SIG-M5 (cell line): ENCODE measurements around the gene CGRRF1.

ENCODE experiments used
- DNase-seq: peaks from one replicate; lab custom pipeline; 2025; lab: John Stamatoyannopoulos, UW

Gene CGRRF1

DNA sequence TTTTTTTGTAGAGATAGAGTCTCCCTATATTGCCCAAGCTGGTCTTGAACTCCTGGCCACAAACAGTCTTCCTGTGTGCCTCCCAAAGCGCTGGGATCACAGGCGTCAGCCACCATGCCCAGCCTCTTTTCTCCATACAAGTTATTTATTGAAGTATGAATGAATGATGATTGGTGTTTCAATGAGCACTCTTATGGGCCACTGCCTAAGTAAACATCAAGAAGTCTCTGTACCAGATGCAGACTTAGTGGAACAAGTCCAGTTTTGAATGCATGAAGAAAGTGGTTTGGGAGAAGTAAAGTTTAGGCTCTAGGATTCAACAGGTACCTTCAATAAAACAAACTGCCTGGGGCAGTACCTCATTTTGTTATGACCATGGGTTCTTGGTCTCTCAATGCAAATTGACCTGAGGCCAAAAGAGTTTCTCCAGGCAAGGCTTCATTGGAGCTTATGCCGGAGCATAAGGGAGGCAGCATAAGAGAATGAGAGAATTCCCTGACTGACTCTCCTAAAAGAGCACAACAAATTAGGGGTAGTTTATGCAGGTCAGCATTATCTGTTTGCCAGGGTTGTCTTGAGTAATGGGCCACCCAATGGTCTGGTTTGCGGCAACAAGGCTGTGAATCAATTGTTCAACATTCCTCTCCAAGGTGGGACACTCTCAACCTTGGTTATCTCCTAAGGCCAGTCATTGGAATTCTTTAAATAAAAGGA is 19.8 kb upstream of the CGRRF1 start:
- no peak for DNase-seq

DNA sequence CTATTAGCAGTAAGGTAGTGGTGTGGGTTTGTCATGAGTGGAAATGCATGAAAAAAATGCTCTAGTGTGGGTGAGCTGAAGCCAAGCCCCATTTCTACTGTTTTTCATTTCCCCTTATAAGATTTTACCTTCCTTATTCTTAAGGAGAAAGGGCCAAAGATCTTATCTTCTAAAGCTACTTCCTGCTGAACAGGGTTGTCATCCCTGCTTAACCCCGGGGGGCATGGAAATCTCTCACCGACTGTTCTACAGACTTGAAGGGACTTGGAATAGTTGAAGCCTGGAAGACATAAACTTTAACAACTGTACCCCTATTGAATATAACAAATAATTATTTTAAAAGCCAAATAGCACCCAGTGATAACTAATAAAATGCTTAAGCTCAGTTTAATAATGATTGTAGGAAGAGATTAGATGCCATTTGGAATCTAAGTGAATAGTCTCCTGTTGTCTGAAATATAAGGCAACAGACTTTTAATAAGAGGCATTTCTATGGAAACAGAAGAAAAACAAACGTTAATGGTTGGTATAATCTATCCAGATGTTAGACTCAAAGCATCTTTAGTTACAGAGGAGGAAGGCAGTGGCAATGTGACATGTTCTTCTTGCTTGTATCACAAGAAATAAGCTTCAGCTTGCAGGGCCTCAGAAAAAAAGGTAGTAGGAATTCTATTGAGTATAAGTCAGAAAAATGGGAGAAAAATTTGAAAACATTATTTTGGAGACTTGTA is 19.1 kb upstream of the CGRRF1 start:
- DNase-seq, result no peak

DNA sequence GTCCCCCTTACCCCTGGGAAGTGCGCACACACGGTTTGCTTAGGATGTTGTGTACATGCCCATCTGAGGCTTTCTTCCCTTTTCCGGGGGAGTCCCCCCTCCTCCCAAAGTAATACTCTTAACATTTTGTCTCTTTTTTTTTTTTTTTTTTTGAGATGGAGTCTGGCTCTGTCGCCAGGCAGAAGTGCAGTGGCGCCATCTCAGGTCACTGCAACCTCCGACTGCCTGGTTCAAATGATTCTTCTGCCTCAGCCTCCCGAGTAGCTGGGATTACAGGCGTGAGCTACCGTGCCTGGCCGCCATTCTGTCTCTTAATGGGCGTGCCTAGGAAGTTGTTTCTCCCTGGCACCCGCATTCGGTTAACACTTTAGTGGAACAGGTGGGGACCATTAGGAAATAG is 16.4 kb upstream of the CGRRF1 start:
- no peak for DNase-seq

DNA sequence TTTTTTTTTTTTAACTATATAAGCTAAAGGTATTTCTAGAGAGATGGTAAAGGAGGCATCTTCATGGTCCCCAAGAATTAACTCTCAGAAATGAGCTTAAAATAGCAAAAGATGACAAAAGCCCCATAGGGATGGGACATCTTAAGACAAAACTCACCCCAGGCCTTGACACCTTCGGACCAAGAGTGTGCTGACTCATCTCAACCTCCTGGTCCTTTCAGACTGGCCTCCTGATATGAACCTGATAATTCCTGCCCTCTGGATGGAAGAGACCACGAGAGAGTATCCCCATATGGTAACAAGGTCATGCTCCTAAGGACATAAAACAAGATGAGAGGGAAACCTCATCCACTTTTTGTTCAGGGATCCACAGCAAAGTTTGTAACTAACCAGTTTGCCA is 12.5 kb upstream of the CGRRF1 start:
- no peak for DNase-seq

DNA sequence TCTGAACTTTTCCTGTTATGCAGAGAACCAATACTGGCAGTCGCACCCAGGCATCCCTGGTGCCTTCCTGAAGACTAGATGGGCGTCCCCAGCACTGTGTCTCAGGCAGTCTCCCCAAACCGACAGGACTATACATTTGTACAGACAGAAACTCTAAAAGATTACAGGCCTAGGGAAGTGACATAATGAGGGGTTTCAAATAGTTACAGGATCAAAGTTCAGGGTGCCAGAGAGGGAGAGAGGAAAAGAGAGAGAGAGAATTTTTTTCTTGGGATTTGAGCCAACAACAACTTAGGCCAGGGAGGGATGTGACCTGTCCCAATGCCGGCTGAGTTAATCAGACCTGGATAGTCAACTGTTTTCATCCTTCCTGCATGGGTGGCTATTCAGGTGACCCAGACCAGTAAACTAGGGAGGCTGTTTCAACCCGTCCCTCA is 11.6 kb upstream of the CGRRF1 start:
- no peak for DNase-seq

DNA sequence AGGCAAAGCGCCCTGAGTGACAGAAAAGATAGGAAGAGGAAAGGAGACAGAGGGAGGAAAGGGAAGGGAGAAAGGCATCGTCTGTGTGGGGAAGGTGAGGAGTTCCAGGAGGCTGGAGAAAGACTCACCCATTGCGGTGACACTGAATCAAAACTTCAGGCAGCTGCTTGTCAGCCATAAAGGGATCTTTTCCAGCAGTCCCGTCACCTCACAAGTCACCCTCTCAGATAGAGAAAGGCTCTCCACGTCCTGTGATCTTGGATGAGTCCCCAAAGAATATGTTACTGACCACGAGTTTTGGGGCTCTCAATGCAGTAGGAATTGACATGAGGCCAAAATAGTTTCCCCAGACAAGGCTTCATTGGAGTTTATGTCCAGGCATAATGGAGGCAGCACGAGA is 11.1 kb upstream of the CGRRF1 start:
- DNase-seq, result no peak

DNA sequence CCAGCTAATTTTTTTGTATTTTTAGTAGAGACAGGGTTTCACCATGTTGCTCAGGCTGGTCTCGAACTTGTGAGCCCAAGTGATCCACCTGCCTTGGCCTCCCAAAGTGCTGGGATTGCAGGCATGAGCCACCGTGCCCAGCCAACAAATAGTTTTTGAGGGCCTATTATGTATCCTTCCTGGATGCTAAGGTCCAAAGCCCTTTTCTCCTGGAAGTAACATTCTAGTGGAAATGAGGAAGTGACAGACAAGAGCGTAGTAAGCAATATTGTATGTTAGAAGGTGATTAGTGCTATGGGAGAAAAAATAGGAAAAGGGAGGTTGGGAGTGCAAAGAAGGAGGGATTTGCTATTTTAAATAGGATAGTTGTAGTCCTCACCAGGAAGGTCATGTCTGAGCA is 9.0 kb upstream of the CGRRF1 start:
- no peak for DNase-seq

DNA sequence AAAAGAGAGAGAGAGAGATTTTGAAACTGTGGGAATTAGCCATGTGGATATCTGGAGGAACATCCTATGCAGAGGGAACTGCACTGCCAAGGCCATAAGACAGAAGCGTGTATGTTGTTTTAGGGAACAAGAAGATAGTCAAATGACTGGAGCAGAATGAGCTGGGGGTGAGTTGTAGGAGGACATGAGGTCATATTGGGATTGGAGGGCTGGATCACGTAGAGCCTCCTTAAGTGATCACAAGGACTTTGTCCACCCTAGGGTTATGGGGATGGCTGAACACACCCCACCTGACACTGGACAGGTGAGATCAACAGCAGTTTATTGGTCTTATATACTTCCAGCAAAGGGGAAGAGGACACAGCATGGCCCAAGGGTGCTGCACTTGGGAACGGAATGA is 8.2 kb upstream of the CGRRF1 start:
- DNase-seq, result no peak

DNA sequence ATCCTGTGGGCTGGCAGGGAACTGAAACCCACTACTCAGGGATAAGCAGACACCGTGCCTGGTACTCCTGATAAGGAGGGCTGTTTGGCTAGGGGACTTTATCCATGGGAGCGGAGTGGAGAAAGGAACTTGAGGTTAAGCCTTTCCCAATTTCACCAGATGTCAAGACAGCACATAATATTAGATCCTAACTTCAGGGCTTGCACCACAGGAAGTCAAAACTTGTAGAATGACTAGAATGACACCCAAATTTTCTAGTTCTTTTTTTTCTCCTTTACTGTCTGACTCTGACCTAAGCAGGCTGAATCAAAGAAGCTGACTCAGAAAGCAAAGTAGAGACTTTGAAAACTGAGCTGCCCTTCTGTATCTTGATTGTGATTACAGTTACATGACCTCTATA is 7.1 kb upstream of the CGRRF1 start:
- peak; percentile 7 for DNase-seq

DNA sequence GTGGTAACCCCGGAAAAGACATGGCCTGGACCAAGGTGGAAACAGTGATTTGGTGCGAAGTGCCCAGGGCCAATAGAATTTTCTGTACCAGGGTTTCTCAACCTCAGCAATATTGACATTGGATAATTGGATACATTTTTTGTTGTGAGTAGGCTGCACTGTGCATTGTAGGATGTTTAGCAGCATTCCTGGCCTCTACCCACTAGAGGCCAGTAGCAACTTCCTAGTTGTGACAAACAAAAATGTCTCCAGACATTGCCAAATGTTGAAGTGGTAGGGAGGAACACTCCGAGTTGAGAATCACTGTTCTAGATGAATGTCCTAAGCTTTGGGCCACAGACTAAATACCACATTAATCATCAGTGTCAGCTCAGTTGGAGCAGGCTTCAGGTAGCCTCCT is 6.2 kb upstream of the CGRRF1 start:
- DNase-seq, result no peak

DNA sequence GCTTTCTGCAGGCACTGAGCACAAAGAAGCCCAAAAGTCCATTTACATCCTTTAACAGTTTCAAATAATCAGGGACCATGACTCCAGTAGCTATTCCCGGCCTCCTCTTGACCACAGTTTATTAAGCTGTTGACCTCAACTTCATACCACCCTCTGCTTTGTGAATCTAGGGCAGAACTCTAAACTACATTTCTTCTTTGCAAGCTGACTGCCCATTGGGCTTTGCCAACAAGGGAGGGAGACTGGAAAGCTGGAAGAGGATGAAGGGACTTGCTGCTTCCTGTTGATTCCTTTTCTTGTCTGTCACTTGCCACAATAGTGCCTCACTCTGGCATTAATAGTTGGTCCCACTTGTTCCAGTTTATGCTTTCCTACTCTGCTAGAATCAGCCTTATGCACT is 2.7 kb downstream of the CGRRF1 start:
- DNase-seq, result no peak

DNA sequence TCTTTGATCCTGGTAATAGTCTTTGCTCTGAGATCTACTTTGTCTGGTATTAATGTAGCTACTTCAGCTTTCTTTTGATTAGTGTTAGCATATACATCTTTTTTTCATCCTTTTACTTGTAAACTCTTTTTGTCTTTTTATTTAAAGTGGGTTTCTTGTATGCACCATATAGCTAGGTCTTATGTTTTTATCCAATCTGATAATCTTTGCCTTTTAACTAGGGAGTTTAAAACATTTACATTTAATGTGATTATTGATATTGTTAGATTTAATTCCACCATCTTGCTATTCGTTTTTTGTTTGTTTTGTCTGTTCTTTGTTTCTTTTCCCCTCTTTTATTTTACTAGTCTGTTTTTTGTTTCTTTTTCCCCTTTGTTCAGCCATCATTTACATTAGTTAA is 6.0 kb downstream of the CGRRF1 start:
- no peak for DNase-seq

DNA sequence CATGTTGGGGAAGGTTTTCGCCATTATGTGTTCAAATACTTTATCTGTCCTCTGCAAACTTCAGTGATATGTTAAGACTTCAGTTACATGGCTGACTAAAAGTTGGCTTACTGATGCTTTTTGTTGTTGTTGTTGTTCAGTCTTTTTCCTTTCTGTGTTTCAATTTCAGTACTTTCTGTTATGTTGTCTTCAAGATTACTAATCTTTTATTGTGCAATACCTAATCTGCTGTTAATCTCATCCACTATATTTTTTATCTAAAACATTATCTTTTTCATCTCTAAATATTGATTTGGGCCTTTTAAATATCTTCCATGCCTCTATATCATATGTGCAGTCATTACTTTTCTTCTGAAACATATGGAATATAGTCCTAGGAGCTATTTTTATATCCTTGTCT is 7.0 kb downstream of the CGRRF1 start:
- no peak for DNase-seq

DNA sequence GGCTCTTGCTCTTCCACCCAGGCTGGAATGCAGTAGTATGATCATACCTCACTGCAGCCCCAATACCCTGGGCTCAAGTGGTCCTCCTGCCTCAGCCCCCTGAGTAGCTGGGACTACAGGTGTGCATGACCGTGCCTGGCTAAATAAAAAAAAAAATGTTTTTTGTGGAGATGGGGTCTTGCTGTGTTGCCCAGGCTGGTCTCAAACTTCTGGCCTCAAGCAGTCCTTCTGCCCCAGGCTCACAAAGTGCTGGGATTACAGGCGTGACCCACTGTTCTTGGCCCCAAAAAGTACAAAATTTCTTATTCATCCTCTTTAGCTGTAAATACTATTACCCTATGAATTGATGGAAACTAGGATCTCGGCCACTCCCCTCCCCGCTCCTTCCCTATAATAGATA is 14.7 kb downstream of the CGRRF1 start:
- DNase-seq, result no peak

DNA sequence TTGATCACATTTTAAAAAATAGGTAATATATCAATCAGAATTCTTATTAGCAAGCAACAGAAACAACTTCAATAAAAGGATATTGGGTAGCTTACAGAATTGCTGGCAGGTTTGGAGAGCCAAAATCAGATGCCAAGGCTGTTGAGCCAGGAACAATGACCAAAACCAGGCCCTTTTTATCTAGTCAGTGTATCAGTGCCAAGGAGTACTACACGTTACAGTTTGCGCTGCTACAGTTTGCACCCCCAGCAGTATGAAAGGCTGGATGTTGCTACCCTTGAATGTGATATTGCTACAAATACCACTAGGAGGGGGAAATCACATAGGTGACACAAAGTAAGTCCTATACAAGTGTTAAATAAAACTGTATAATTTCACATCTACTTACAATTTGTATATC is 19.3 kb downstream of the CGRRF1 start:
- no peak for DNase-seq

DNA sequence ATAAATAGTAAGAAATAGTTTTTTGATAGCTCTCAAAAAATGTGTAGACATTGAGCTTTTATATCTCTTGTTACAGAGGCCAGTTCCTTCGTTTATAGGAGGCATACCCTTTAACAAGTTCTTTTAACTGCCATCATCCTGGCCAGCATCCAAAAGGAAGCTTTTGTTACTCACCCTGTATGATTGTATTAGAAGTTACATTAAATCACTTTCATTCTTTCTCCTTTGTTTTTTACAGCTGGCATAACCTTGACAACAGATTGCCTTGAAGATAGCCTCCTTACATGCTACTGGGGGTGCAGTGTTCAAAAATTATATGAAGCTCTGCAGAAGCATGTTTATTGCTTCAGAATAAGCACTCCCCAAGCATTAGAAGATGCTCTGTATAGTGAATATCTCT is 20.1 kb downstream of the CGRRF1 start:
- no peak for DNase-seq

DNA sequence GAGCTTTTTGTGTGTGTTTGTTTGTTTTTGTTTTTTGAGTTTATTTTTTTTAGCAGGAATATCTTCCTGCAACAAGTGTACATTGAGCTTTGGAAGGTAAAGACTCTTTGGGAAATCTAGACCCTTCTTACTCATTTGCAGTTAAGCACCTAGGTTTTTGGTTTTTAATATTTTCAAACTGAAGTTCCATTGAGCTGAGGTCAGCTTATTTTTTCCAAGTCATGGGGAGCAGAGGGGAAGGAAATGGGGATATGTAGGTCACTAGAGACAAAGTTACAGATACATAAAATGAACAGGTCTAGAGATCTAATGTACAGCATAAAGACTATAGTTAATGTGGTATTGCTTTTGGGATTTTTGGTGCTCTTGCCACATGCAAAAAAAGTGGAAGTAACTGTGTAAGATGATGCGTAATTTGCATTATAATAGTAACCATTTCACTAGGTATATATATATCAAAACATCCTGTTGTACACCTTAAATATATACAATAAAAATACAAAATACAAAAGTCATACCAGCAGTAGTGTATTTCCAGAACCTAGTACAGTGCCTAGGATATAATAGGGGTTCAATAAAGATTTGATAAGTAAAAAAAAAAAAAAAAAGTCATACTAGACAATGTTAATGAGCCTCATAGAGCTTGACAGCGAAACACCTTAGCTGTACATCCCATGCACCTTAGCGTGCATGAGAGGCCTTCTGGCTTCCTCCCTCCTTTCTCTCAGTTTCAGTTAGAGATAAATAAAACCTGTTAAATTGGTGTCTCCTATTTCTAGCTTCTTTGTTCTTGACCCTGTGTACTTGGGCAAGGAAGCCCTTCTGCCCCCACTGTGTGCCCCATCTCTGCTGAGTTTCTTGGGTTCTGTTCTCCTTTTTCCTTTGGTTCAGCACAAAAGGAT is 22.7 kb downstream of the CGRRF1 start:
- no peak for DNase-seq

DNA sequence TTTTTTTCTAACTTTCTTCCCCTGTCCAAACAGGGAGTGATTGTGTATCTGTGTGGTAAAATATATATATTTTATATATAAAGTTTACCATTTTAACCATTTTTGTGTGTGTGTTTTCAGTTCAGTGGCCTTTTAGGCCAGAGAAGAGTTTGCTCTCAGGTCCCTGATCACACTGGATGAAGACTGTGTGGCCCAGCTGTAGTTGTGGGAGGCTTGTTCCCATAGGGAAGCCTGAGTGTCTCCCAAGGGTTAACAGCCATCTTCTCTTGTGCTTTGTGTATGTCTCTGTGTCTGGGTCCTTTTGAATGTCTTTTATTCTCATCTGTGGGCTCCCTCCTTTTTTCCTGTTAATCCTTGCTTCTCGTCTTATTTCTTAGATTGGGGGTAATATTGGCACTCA is 23.4 kb downstream of the CGRRF1 start:
- DNase-seq, result no peak

DNA sequence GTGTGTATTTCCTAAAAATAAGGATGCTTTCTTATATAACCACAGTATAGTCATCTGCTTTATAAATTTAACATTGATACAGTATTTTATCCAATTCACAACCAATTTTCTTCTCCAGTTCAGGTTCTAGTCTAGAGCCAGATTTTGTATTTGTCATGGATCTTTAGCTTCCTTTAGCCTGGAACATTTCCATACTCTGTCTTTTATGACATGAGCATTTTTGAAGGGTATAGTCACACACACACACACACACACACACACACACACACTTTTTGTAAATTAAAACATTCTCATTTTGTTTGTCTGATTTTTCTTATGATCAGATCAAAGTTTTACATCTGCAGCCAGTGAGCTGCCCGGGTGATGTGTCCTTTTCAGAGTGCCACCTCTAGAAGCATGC is 25.4 kb downstream of the CGRRF1 start:
- DNase-seq, result no peak

DNA sequence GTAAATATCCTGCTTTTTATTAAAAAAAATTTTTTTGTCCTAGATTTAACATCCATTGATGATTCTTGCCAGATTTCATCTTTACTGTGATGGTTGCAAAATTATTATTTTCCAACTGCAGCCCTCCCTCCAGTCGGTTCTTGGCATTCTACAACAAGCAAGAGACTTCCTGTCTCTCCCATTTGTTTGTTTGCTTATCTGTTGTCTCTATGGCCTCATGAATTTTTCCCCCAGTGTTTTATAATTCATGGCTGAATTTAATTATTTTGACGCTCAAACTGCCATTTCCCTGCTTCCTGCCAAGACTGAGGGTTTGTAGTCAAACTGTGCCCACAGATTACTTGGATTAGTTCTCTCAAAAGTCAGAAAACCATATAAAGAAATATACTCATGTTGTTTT is 25.9 kb downstream of the CGRRF1 start:
- no peak for DNase-seq

DNA sequence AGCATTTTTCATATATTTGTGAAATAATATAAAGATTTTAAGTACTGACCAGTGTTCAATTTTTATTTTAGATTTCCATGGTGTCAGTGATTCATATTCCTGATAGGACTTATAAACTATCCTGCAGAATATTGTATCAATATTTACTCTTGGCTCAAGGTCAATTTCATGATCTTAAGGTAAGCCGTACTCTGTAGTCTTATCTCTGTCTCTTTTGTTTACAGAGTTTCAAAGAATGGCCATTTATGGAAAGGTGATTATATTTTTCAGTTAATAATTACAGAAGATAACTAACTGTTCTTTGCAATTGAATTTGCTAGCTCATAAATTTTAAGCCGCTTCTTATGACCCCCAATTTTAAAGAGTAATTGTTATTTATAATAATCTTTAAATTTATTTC is 27.9 kb downstream of the CGRRF1 start:
- DNase-seq, result no peak

DNA sequence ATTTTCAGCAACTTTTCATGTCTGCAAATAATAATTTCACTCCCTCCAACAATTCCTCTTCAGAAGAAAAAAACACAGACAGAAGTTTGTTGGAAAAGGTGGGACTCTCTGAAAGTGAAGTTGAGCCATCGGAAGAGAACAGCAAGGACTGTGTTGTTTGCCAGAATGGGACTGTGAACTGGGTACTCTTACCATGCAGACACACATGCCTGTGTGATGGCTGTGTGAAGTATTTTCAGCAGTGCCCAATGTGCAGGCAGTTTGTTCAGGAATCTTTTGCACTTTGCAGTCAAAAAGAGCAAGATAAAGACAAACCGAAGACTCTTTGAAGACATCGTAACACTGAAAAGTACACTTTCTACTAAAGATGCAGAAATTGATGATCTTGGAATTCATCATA is 28.3 kb downstream of the CGRRF1 start:
- no peak for DNase-seq

DNA sequence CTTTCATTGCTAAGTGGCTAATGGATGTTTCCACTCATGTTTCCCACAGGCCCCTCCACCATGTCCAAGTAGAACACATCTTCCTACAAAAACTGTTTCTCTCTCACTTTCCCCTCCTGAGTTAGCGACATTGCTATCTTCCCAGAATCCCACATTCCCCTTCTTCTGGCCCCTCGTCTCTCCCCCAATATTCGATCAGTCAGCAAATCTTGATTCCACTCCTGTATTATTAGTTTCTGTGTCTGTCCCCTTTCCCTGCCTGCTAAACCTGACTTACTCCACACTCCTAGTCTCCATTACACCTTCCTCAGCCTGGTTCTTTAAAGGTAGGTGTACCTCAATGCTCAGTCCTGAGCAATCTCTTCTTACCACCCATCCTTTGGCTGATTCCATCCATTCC is 37.9 kb downstream of the CGRRF1 start:
- no peak for DNase-seq
